Stimulated activated CD4-positive, alpha-beta T cell treated with anti-CD3 and anti-CD28 coated beads, Interleukin-4, amount 100 ng/mL, for 4 hours (primary cell): ENCODE measurements around the gene IGLL1.
"Not testable (repeated sequence)": the region's sequence is repeated elsewhere in the genome, so short reads cannot be mapped to it uniquely, and the experiment has no call there.

ENCODE experiments used
- DNase-seq, 2 experiments: peaks; one replicate each; pipeline ENCODE4 v3.0.0-alpha.2; 2020

The IGLL1 gene

GRCh38 chr22:23591201-23591791 is 11.2 kb upstream of the IGLL1 start:
- peak; percentile 33 to 58 for DNase-seq

- no peak for DNase-seq
These were observed 3.7 kb upstream of the IGLL1 start for GRCh38 chr22:23583836-23584235.

GRCh38 chr22:23583153-23583552 is 3.1 kb upstream of the IGLL1 start:
- no peak for DNase-seq

GRCh38 chr22:23581260-23581650 is 1.2 kb upstream of the IGLL1 start:
- no peak for DNase-seq

GRCh38 chr22:23580576-23581259 is 628 bp upstream of the IGLL1 start:
- no peak for DNase-seq

GRCh38 chr22:23579280-23579679 is 810 bp downstream of the IGLL1 start:
- no peak for DNase-seq

- no peak for DNase-seq
These were observed 1.8 kb downstream of the IGLL1 start for GRCh38 chr22:23578306-23578705.

- DNase-seq: no peak
These were observed 3.4 kb downstream of the IGLL1 start for GRCh38 chr22:23576681-23577080.

GRCh38 chr22:23575601-23576000 is 4.5 kb downstream of the IGLL1 start:
- no peak for DNase-seq

GRCh38 chr22:23574877-23575276 is 5.2 kb downstream of the IGLL1 start:
- no peak for DNase-seq

- DNase-seq: no peak
These were observed 5.7 kb downstream of the IGLL1 start for GRCh38 chr22:23574371-23574811.

- DNase-seq: not testable (repeated sequence)
These were observed 6.3 kb downstream of the IGLL1 start for GRCh38 chr22:23573701-23574235.

- not testable (repeated sequence) for DNase-seq
These were observed 7.0 kb downstream of the IGLL1 start for GRCh38 chr22:23573106-23573505.

- DNase-seq: no peak
These were observed 8.6 kb downstream of the IGLL1 start for GRCh38 chr22:23571486-23571885.

GRCh38 chr22:23570681-23571080 is 9.4 kb downstream of the IGLL1 start:
- DNase-seq: no peak

- no peak for DNase-seq
These were observed 10.4 kb downstream of the IGLL1 start for GRCh38 chr22:23569716-23570115.

- no peak for DNase-seq
These were observed 10.8 kb downstream of the IGLL1 start for GRCh38 chr22:23569291-23569690.

- DNase-seq: no peak
These were observed 13.2 kb downstream of the IGLL1 start for GRCh38 chr22:23566705-23567475.

- DNase-seq: peak in 1 of 2 experiments; percentile 3
These were observed 14.0 kb downstream of the IGLL1 start for GRCh38 chr22:23565915-23566704.

GRCh38 chr22:23565305-23565914 is 14.7 kb downstream of the IGLL1 start:
- no peak for DNase-seq

GRCh38 chr22:23564276-23564675 is 15.8 kb downstream of the IGLL1 start:
- no peak for DNase-seq

- DNase-seq: no peak
These were observed 17.0 kb downstream of the IGLL1 start for GRCh38 chr22:23563111-23563510.
